Activated B cell treated with CpG ODN at 0.5 μM for 24 hours (primary cell): ENCODE data around the gene PTPN18. TPM values are rescaled to one million over a fixed set of nuclear protein-coding genes. Genes with fewer than 3 reads are reported as not detected.

Source experiments
- ATAC-seq: fragments of 200-7000 bp; cut with Tn5 transposase; one replicate; pipeline ENCODE4 v1.10.0; 2021; ENCODE audit warnings: low read depth, mild to moderate bottlenecking, moderate library complexity
- CTCF ChIA-PET: fragments of 350-600 bp; sonication (Branson Sonifier 250); formaldehyde crosslinking; loops from one replicate; lab custom pipeline; 2021; ENCODE audit warnings: antibody characterized with exemption; lab: Charles Lee
- POLR2A ChIA-PET: fragments of 350-600 bp; sonication (Branson Sonifier 250); formaldehyde crosslinking; loops from one replicate; lab custom pipeline; 2021; ENCODE audit warnings: antibody characterized with exemption; lab: Charles Lee
- DNase-seq: peaks from one replicate; pipeline ENCODE4 v3.0.0; 2022
- H3K27ac Mint-ChIP-seq: one replicate; pipeline ENCODE4 v1.8.0; 2020; ENCODE audit warnings: mixed read lengths
- H3K27me3 Mint-ChIP-seq: one replicate; pipeline ENCODE4 v1.8.0; 2021; ENCODE audit warnings: mixed read lengths
- H3K36me3 Mint-ChIP-seq: one replicate; pipeline ENCODE4 v1.8.0; 2021; ENCODE audit warnings: low read depth, mixed read lengths
- H3K4me1 Mint-ChIP-seq: one replicate; pipeline ENCODE4 v1.8.0; 2021; ENCODE audit warnings: mixed read lengths
- H3K4me3 Mint-ChIP-seq: one replicate; pipeline ENCODE4 v1.8.0; 2020; ENCODE audit warnings: mild to moderate bottlenecking, mixed read lengths
- H3K9me3 Mint-ChIP-seq: one replicate; pipeline ENCODE4 v1.8.0; 2020; ENCODE audit warnings: mixed read lengths
- CTCF ChIP-seq: fragments of 200-600 bp; IDR thresholded peaks from one replicate; pipeline ENCODE4 v1.8.0; 2022; ENCODE audit warnings: antibody characterized with exemption, mild to moderate bottlenecking
- intact Hi-C: fragments of 100-400 bp; cut with micrococcal nuclease; formaldehyde crosslinking; loops from one replicate; pipeline ENCODE4 v1.15.1; 2024
- total RNA-seq: library from RNA; stranded (reverse); gene quantifications from 2 replicates; pipeline ENCODE4 v1.2.3, GENCODE V29; 2022

Gene PTPN18
- total RNA-seq, 1 donor from 2014 or later = 77.7 TPM

GRCh38 chr2:130339885-130340745 lies 15.7 kb upstream of the PTPN18 start:
- H3K4me1 Mint-ChIP-seq = peaks cover 41% of the 10 kb centered on the region
- peak overlapping the region; percentile 25 for H3K27ac Mint-ChIP-seq
- no peak for TF ChIP-seq CTCF
- peaks cover 58% of the 10 kb centered on the region for H3K36me3 Mint-ChIP-seq
- peak overlapping the region; percentile 19 for H3K4me3 Mint-ChIP-seq
- no peak for DNase-seq
- ATAC-seq = no peak
- ChIA-PET CTCF (interaction anchor here (3.3 kb wide), 1 partner anchor 159 kb away, joined by 19 read pairs; the partner anchor contains the start of genes MZT2B and SMPD4), POLR2A (no interaction called here)
- intact Hi-C loops = loop anchor here (10.0 kb wide), 1 partner anchor 385 kb away; the partner anchor contains the start of gene GPR148
- no peaks in the 10 kb centered on the region for H3K27me3 Mint-ChIP-seq
- H3K9me3 Mint-ChIP-seq = no peaks in the 10 kb centered on the region

- Mint-ChIP-seq H3K27ac (peak overlapping the region; percentile 100), H3K4me3 (peak overlapping the region; percentile 100), H3K27me3 (no peaks in the 10 kb centered on the region), H3K36me3 (peaks cover 73% of the 10 kb centered on the region), H3K4me1 (peaks cover 46% of the 10 kb centered on the region), H3K9me3 (no peaks in the 10 kb centered on the region)
- ChIA-PET POLR2A (interaction anchor here (0.6 to 3.5 kb wide), 16 partner anchors 8 to 1151 kb away, joined by 3 to 96 read pairs (median 8); partner anchors contain the start of genes FAM168B, PTPN18 and SMPD4), CTCF (interaction anchor here (1.0 to 3.3 kb wide), 9 partner anchors 9 to 456 kb away, joined by 3 to 19 read pairs (median 6); partner anchors contain the start of genes MZT2B, PTPN18 and SMPD4)
- DNase-seq (no peak), ATAC-seq (no peak)
- intact Hi-C loops = loop anchor here (1.0 to 10.0 kb wide), 8 partner anchors 14 to 764 kb away; partner anchors contain the start of genes FAM168B, GPR148, PLEKHB2 and SMPD4
- TF ChIP-seq CTCF = no peak
These were observed 14.3 kb upstream of the PTPN18 start for GRCh38 chr2:130341562-130342019.

DNA sequence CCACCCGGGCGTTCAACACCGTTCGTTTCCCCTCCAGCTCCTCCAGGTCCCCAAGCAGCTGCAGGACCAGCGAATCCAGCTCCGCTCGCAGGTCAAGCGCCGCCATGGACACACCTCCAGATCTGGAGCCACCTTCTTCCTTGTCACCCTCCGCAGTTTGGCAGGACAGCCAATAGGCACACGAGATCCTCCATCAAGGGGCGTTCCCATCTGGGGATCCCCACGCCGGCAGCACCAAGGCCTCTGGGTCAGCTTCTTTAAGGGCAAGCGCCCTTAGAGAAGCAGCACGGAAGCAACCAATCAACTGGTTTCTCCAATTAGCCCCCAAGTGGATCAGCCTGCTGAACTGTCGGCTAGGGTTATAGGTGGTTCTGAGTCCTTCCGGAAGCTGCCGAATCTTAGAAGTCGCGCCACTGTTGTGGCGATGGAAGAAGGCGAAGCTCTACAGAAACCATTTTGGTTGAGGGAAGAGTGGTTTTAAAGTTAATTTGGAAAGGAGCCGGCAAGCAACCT lies 13.8 kb upstream of the PTPN18 start:
- H3K4me3 Mint-ChIP-seq = peak overlapping the region; percentile 100
- TF ChIP-seq CTCF = no peak
- POLR2A ChIA-PET = interaction anchor here (0.6 to 3.5 kb wide), 21 partner anchors 9 to 1151 kb away, joined by 3 to 96 read pairs (median 7); partner anchors contain the start of genes FAM168B, PTPN18 and SMPD4
- peak overlapping the region; percentile 100 for H3K27ac Mint-ChIP-seq
- peak; percentile 70 for ATAC-seq
- CTCF ChIA-PET = interaction anchor here (1.0 to 3.3 kb wide), 11 partner anchors 9 to 455 kb away, joined by 3 to 19 read pairs (median 6); partner anchors contain the start of genes MZT2B, PTPN18 and SMPD4
- peaks cover 78% of the 10 kb centered on the region for H3K36me3 Mint-ChIP-seq
- H3K4me1 Mint-ChIP-seq = peaks cover 51% of the 10 kb centered on the region
- intact Hi-C loops = loop anchor here (1.0 to 10.0 kb wide), 8 partner anchors 13 to 763 kb away; partner anchors contain the start of genes FAM168B, GPR148, PLEKHB2 and SMPD4
- no peaks in the 10 kb centered on the region for H3K27me3 Mint-ChIP-seq
- peak; percentile 75 for DNase-seq
- no peaks in the 10 kb centered on the region for H3K9me3 Mint-ChIP-seq

DNA sequence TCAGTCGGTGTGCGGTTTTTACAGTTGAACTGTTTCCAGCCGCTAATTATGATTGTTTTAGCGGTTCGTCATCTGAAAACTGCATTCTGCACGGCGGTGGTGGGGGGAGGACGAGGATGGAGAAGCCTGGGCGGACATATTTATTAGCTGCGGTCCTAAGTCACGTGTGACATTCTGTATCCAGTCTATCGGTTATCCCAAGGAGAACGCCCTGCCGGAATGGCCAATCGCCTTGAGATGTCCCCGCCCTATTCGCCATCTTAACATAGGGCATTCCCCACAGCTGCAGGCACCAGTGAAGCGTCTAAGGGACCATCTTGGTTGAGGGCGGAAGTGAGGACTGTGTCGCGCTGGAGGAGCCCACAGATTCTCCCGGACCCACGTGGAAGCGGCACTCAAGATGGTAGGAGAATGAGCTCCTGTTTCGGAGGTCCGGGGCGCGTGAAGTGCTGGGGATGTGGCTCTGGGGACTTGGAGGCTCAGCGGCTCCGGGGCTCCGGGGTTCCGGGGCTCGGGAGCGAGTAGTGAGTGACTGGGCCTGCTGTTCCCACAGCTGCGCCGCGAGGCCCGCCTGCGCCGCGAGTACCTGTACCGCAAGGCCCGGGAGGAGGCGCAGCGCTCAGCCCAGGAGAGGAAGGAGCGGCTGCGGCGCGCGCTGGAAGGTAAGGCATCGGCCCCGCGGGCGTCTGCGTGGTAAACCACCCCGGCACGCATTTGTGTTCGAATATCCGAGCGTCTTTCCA lies 13.2 kb upstream of the PTPN18 start, which contains the start of gene IMP4:
TSS of gene IMP4 (plus strand) at position 365 of the 743 bp plus-strand sequence. CDS start at position 401, 36 bp downstream.
- TF ChIP-seq CTCF = no peak
- DNase-seq (peak; percentile 86), ATAC-seq (peak; percentile 84)
- H3K36me3 Mint-ChIP-seq = peaks cover 82% of the 10 kb centered on the region
- intact Hi-C loops = loop anchor here (1.0 to 10.0 kb wide), 8 partner anchors 13 to 763 kb away; partner anchors contain the start of genes FAM168B, GPR148, PLEKHB2 and SMPD4
- no peaks in the 10 kb centered on the region for H3K9me3 Mint-ChIP-seq
- peak within 1 kb of the TSS; percentile 100 for H3K4me3 Mint-ChIP-seq
- POLR2A ChIA-PET = interaction anchor here (0.6 to 3.5 kb wide), 18 partner anchors 8 to 1150 kb away, joined by 3 to 96 read pairs (median 8); partner anchors contain the start of genes PTPN18 and SMPD4
- CTCF ChIA-PET = interaction anchor here (1.2 to 3.3 kb wide), 10 partner anchors 10 to 455 kb away, joined by 3 to 19 read pairs (median 6); partner anchors contain the start of genes MZT2B and SMPD4
- peaks cover 57% of the 10 kb centered on the region for H3K4me1 Mint-ChIP-seq
- no peaks in the 10 kb centered on the region for H3K27me3 Mint-ChIP-seq
- H3K27ac Mint-ChIP-seq = peak within 1 kb of the TSS; percentile 100
